A673 (cell line): ENCODE results near the gene AP2B1. TPM values are rescaled to one million over a fixed set of nuclear protein-coding genes. Genes with fewer than 3 reads are reported as not detected.

Experiments
- BruUV-seq: library from RNA; stranded (reverse); fragments of 400-500 nt; replicated peaks from 2 replicates; lab custom pipeline; 2021; lab: Mats Ljungman, UMichigan
- CTCF ChIA-PET: fragments of 300-600 bp; sonication (Branson Sonifier 250); formaldehyde crosslinking; loops from one replicate; lab custom pipeline; 2022; ENCODE audit warnings: antibody characterized with exemption; lab: Charles Lee
- POLR2A ChIA-PET: fragments of 300-600 bp; sonication (Branson Sonifier 250); formaldehyde crosslinking; loops from one replicate; lab custom pipeline; 2022; ENCODE audit warnings: antibody characterized with exemption; ENCODE audit not compliant: low non-redundant PET; lab: Charles Lee
- DNase-seq: peaks from one replicate; pipeline ENCODE4 v3.0.0-alpha.2; 2015; ENCODE audit warnings: low spot score
- H3K27ac ChIP-seq: fragments of 200-600 bp; sonication (generic); 2 replicates; pipeline ENCODE4 v1.5.1; 2016; ENCODE audit warnings: mixed run types, low read depth, mild to moderate bottlenecking, mixed read lengths, antibody characterized with exemption, low read length; ENCODE audit not compliant: poor library complexity, severe bottlenecking
- H3K27me3 ChIP-seq: fragments of 200-600 bp; sonication (generic); replicated peaks from 2 replicates; pipeline ENCODE4 v1.6.1; 2017; ENCODE audit warnings: mixed run types, low read depth, mild to moderate bottlenecking, mixed read lengths, antibody characterized with exemption, low read length; ENCODE audit not compliant: insufficient read depth, poor library complexity
- H3K36me3 ChIP-seq: fragments of 200-600 bp; sonication (generic); 2 replicates; pipeline ENCODE4 v1.6.1; 2016; ENCODE audit warnings: mixed run types, mild to moderate bottlenecking, mixed read lengths, antibody characterized with exemption, low read length; ENCODE audit not compliant: insufficient read depth, poor library complexity, severe bottlenecking
- H3K4me1 ChIP-seq: fragments of 200-600 bp; sonication (generic); 2 replicates; pipeline ENCODE4 v1.6.1; 2017; ENCODE audit warnings: mixed run types, mild to moderate bottlenecking, mixed read lengths, antibody characterized with exemption, low read length; ENCODE audit not compliant: insufficient read depth, poor library complexity, severe bottlenecking
- H3K4me3 ChIP-seq: fragments of 200-600 bp; sonication (generic); 2 replicates; pipeline ENCODE4 v1.5.1; 2016; ENCODE audit warnings: low read depth, mixed run types, mild to moderate bottlenecking, mixed read lengths, low read length; ENCODE audit not compliant: poor library complexity, severe bottlenecking
- H3K9me3 ChIP-seq: fragments of 200-600 bp; sonication (generic); 2 replicates; pipeline ENCODE4 v1.6.1; 2016; ENCODE audit warnings: mixed run types, low read depth, mild to moderate bottlenecking, mixed read lengths, antibody characterized with exemption, low read length; ENCODE audit not compliant: poor library complexity, severe bottlenecking
- EZH2 ChIP-seq: fragments of 200-600 bp; sonication (generic); IDR thresholded peaks from 2 replicates; pipeline ENCODE4 v1.6.1; 2017; ENCODE audit warnings: borderline replicate concordance, low read depth, mild to moderate bottlenecking, mixed read lengths, antibody characterized with exemption, low read length; ENCODE audit not compliant: poor library complexity, severe bottlenecking
- intact Hi-C: fragments of 100-400 bp; cut with micrococcal nuclease; formaldehyde crosslinking; loops from one replicate; pipeline ENCODE4 v1.10.0; 2022; ENCODE audit not compliant: unreplicated experiment
- total RNA-seq: library from RNA; stranded (reverse); gene quantifications from 2 replicates; pipeline ENCODE4 v1.2.3, GENCODE V29; 2021
- TF ChIP-seq, protein P1 (sequence below): fragments of 300-800, 200-600 bp; sonication (generic); conservative IDR thresholded peaks from 2 replicates; pipeline ENCODE4 v1.5.1; 2017; ENCODE audit warnings: low read depth, mild to moderate bottlenecking, antibody characterized with exemption, low read length, moderate library complexity, mixed read lengths

AP2B1 gene
- total RNA-seq, 1 experiment from 2014 or later: 124 TPM

DNA sequence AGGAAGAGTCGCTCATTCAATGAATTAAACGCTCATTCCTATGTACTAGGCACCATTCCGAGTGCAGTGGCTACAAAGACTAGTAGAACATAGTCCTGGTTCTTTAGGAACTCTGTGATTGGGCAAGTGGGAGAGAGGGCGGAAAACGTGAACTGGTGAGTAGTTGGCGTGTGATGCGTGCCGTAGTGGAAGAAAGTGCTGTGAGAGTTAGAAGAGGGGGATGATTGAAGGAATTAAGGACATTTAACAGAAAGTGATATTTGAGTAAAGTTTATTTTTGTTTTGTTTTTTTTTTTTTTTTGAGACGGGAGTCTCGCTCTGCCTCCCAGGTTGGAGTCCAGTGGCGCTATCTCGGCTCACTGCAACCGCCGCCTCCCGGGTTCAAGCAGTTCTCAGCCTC lies 18.6 kb upstream of the AP2B1 start:
- DNase-seq: peak; percentile 15
- Histone ChIP-seq H3K4me3 (peak overlapping the region; percentile 65), H3K9me3 (no peaks in the 10 kb centered on the region), H3K27me3 (no peaks in the 10 kb centered on the region), H3K36me3 (no peaks in the 10 kb centered on the region), H3K4me1 (no peaks in the 10 kb centered on the region), H3K27ac (peak overlapping the region; percentile 74)
- intact Hi-C loops: no loop called here
- no peak for TF ChIP-seq EZH2
- TF ChIP-seq, protein P1, sequence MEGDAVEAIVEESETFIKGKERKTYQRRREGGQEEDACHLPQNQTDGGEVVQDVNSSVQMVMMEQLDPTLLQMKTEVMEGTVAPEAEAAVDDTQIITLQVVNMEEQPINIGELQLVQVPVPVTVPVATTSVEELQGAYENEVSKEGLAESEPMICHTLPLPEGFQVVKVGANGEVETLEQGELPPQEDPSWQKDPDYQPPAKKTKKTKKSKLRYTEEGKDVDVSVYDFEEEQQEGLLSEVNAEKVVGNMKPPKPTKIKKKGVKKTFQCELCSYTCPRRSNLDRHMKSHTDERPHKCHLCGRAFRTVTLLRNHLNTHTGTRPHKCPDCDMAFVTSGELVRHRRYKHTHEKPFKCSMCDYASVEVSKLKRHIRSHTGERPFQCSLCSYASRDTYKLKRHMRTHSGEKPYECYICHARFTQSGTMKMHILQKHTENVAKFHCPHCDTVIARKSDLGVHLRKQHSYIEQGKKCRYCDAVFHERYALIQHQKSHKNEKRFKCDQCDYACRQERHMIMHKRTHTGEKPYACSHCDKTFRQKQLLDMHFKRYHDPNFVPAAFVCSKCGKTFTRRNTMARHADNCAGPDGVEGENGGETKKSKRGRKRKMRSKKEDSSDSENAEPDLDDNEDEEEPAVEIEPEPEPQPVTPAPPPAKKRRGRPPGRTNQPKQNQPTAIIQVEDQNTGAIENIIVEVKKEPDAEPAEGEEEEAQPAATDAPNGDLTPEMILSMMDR: no peak
- POLR2A ChIA-PET: no interaction called here
- no TSS peak for BruUV-seq
- CTCF ChIA-PET: interaction anchor here (0.7 kb wide), 1 partner anchor 10 kb away, joined by 3 read pairs; the partner anchor contains the start of gene PEX12

DNA sequence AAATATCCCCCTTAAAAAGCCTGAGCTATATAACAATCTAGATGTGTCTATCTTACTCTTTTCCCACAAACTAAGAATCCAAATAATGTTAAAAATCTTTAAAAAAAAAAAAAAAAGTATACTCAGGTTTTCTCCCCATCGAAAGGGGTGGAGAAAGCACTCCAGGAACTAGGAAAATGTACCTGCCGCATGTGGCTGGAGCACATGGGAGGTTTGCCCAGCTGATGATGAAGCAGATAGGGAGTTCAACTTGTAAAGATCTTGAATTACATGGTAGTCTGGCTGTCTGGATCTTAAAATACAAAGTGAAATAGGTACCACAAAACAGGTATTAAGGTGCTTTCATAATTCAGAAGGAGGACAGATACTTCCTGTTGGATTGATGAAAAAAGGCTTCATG lies 17.7 kb upstream of the AP2B1 start:
- intact Hi-C loops: no loop called here
- Histone ChIP-seq H3K36me3 (no peaks in the 10 kb centered on the region), H3K4me3 (peak overlapping the region; percentile 65), H3K9me3 (no peaks in the 10 kb centered on the region), H3K4me1 (no peaks in the 10 kb centered on the region), H3K27me3 (no peaks in the 10 kb centered on the region), H3K27ac (no peak overlapping the region)
- no peak for DNase-seq
- CTCF ChIA-PET: no interaction called here
- TF ChIP-seq, protein P1: no peak
- no peak for TF ChIP-seq EZH2
- no TSS peak for BruUV-seq
- POLR2A ChIA-PET: no interaction called here

DNA sequence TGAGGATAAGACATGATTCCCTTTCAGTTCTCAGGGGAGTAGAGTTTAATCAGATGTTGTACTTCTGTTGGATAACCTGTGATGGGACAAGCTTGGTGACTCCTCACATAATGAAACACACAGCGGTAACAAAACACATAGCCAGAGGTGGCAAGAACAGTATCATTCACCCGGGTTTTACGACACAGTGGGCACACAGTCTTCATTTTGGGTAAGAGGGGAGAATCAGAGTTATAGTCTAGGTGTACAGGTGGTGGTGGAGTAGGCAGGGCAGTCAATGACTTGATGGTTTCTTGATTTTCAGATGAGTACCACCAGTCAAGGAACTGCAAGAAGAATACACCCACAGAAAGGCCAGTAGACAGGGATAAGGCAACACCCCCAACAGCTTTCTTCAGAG lies 11.4 kb upstream of the AP2B1 start:
- no peak overlapping the region for H3K27ac ChIP-seq
- no peaks in the 10 kb centered on the region for H3K9me3 ChIP-seq
- no peaks in the 10 kb centered on the region for H3K27me3 ChIP-seq
- CTCF ChIA-PET: no interaction called here
- no TSS peak for BruUV-seq
- H3K4me3 ChIP-seq: no peak overlapping the region
- H3K36me3 ChIP-seq: peaks cover 3% of the 10 kb centered on the region
- TF ChIP-seq EZH2: no peak
- TF ChIP-seq, protein P1: no peak
- POLR2A ChIA-PET: no interaction called here
- no peak for DNase-seq
- peaks cover 3% of the 10 kb centered on the region for H3K4me1 ChIP-seq
- intact Hi-C loops: no loop called here
